HCT116 (cell line): ENCODE data around the gene TCIRG1. TPM values are rescaled to one million over a fixed set of nuclear protein-coding genes. Genes with fewer than 3 reads are reported as not detected.

Source experiments
- ATAC-seq: fragments of 200-7000 bp; cut with Tn5 transposase; 2 replicates; pipeline ENCODE4 v1.9.1; 2020; ENCODE audit warnings: mild to moderate bottlenecking, moderate library complexity
- BruUV-seq: library from RNA; stranded (reverse); fragments of 400-500 nt; replicated peaks from 2 replicates; lab custom pipeline; 2021; lab: Mats Ljungman, UMichigan
- CTCF ChIA-PET: fragments of 300-600 bp; sonication (Branson Sonifier 250); formaldehyde crosslinking; loops from one replicate; lab custom pipeline; 2021; ENCODE audit warnings: antibody characterized with exemption; lab: Charles Lee
- POLR2A ChIA-PET: fragments of 300-600, 350-600 bp; sonication (Branson Sonifier 250); formaldehyde crosslinking; loops from one replicate; lab custom pipeline; 2021; ENCODE audit warnings: antibody characterized with exemption; lab: Charles Lee
- RAD21 ChIA-PET, 2 experiments: fragments of 300-600 bp; sonication (Branson Sonifier 250); formaldehyde crosslinking; loops; one replicate each; lab custom pipeline; 2023; ENCODE audit warnings: low total read pairs in 2 of 2; ENCODE audit not compliant: uncharacterized antibody in 2 of 2, unreplicated experiment in 2 of 2, low non-redundant PET in 1 of 2; lab: Charles Lee
- DNase-seq: peaks from one replicate; pipeline ENCODE4 v3.0.0-alpha.2; 2010; ENCODE audit warnings: low read depth, low spot score
- H2AFZ ChIP-seq: fragments of 200-600 bp; shearing (Covaris generic), sonication (generic); 2 replicates; pipeline ENCODE4 v1.6.1; 2017; ENCODE audit warnings: low read depth, mixed run types, mixed read lengths, antibody characterized with exemption, low read length; ENCODE audit not compliant: poor library complexity, severe bottlenecking
- H3K27ac ChIP-seq: 2 replicates; pipeline ENCODE4 v1.5.1; 2012; ENCODE audit warnings: low read depth, low read length
- H3K27me3 ChIP-seq: fragments of 200-600 bp; sonication (generic); 2 replicates; pipeline ENCODE4 v1.6.1; 2016; ENCODE audit warnings: mixed run types, low read length, mixed read lengths; ENCODE audit not compliant: insufficient read depth
- H3K36me3 ChIP-seq, 2 experiments: fragments of 200-500 bp in 1 of 2; fragments of 200-600 bp in 1 of 2; sonication (Bioruptor generic) in 1 of 2; sonication (generic) in 1 of 2; 2 replicates each; pipeline versions ENCODE4 v1.5.1 to v1.6.1; 2014 to 2016; ENCODE audit warnings: low read length in 2 of 2, inconsistent platforms in 1 of 2, mixed read lengths in 1 of 2, mixed run types in 1 of 2; ENCODE audit not compliant: insufficient read depth in 2 of 2, control insufficient read depth in 1 of 2
- H3K4me1 ChIP-seq, 2 experiments: fragments of 200-600 bp in 1 of 2; sonication (generic) in 1 of 2; 2 replicates each; pipeline versions ENCODE4 v1.5.1 to v1.6.1; 2012 to 2017; ENCODE audit warnings: low read length in 2 of 2, inconsistent platforms in 1 of 2, mild to moderate bottlenecking in 1 of 2, mixed read lengths in 1 of 2, mixed run types in 1 of 2, moderate library complexity in 1 of 2; ENCODE audit not compliant: insufficient read depth in 2 of 2, control insufficient read depth in 1 of 2
- H3K4me2 ChIP-seq: fragments of 200-600 bp; sonication (generic); 2 replicates; pipeline ENCODE4 v1.6.1; 2017; ENCODE audit warnings: mixed run types, low read length, mixed read lengths
- H3K4me3 ChIP-seq, 2 experiments: fragments of 200-600 bp in 1 of 2; sonication (generic) in 1 of 2; replicated peaks in 1 of 2; 2 replicates each; pipeline ENCODE4 v1.5.1; 2011 to 2016; ENCODE audit warnings: low read length in 2 of 2, control low read depth in 1 of 2, low read depth in 1 of 2, mild to moderate bottlenecking in 1 of 2, mixed read lengths in 1 of 2, mixed run types in 1 of 2
- H3K79me2 ChIP-seq: fragments of 200-600 bp; sonication (generic); 2 replicates; pipeline ENCODE4 v1.6.1; 2017; ENCODE audit warnings: mild to moderate bottlenecking, mixed run types, low read length, moderate library complexity, mixed read lengths; ENCODE audit not compliant: insufficient read depth
- H3K9ac ChIP-seq: fragments of 200-600 bp; sonication (generic); 2 replicates; pipeline ENCODE4 v1.6.1; 2016; ENCODE audit warnings: low read length, mixed read lengths
- H3K9me2 ChIP-seq: fragments of 200-600 bp; sonication (generic), shearing (Covaris generic); 2 replicates; pipeline ENCODE4 v1.6.1; 2017; ENCODE audit warnings: mixed run types, mild to moderate bottlenecking, moderate library complexity; ENCODE audit not compliant: insufficient read depth
- H3K9me3 ChIP-seq, 2 experiments: fragments of 200-500 bp in 1 of 2; fragments of 200-600 bp in 1 of 2; sonication (Bioruptor generic) in 1 of 2; sonication (generic) in 1 of 2; 2 replicates each; pipeline ENCODE4 v1.6.1; 2014 to 2017; ENCODE audit warnings: low read length in 2 of 2, mixed read lengths in 2 of 2, inconsistent platforms in 1 of 2, low read depth in 1 of 2, mild to moderate bottlenecking in 1 of 2, mixed run types in 1 of 2, moderate library complexity in 1 of 2; ENCODE audit not compliant: control insufficient read depth in 1 of 2, insufficient read depth in 1 of 2
- H4K20me1 ChIP-seq: fragments of 200-600 bp; sonication (generic), shearing (Covaris generic); 2 replicates; pipeline ENCODE4 v1.6.1; 2017; ENCODE audit warnings: mixed run types, mild to moderate bottlenecking, moderate library complexity; ENCODE audit not compliant: insufficient read depth
- CBX3 ChIP-seq: IDR thresholded peaks from 2 replicates; pipeline ENCODE4 v1.6.1; 2012; ENCODE audit warnings: low read depth
- CEBPB ChIP-seq: IDR thresholded peaks from 2 replicates; pipeline ENCODE4 v1.6.1; 2012; ENCODE audit warnings: low read depth
- FOSL1 ChIP-seq: IDR thresholded peaks from 2 replicates; pipeline ENCODE4 v1.6.1; 2012; ENCODE audit warnings: low read depth
- JUND ChIP-seq: IDR thresholded peaks from 2 replicates; pipeline ENCODE4 v1.6.1; 2012
- POLR2AphosphoS5 ChIP-seq: IDR thresholded peaks from 2 replicates; pipeline ENCODE4 v1.6.1; 2011; ENCODE audit warnings: mild to moderate bottlenecking, low read depth, low read length, moderate library complexity
- RAD21 ChIP-seq: IDR thresholded peaks from 2 replicates; pipeline ENCODE4 v1.6.1; 2012; ENCODE audit warnings: low read depth, mild to moderate bottlenecking
- SP1 ChIP-seq: IDR thresholded peaks from 2 replicates; pipeline ENCODE4 v1.6.1; 2012; ENCODE audit warnings: low read depth
- SRF ChIP-seq: IDR thresholded peaks from 2 replicates; pipeline ENCODE4 v1.6.1; 2012; ENCODE audit warnings: low read depth
- YY1 ChIP-seq: IDR thresholded peaks from 2 replicates; pipeline ENCODE4 v1.6.1; 2011; ENCODE audit warnings: low read length, low read depth, moderate library complexity, mild to moderate bottlenecking; ENCODE audit not compliant: insufficient replicate concordance; ENCODE audit errors: extremely low read depth
- ZFX ChIP-seq: fragments of 450-650 bp; IDR thresholded peaks from 2 replicates; pipeline ENCODE4 v1.6.1; 2017
- intact Hi-C: fragments of 100-400 bp; cut with micrococcal nuclease; formaldehyde crosslinking; loops from 2 replicates; pipeline ENCODE4 v1.10.0; 2022
- total RNA-seq: library from RNA; stranded (reverse); gene quantifications from one replicate; pipeline ENCODE4 v1.2.1, GENCODE V29; 2021; ENCODE audit not compliant: unreplicated experiment
- TF ChIP-seq, protein P1 (sequence below): IDR thresholded peaks from 2 replicates; pipeline ENCODE4 v1.6.1; 2012; ENCODE audit warnings: low read depth

The TCIRG1 gene
- total RNA-seq, 1 experiment from 2014 or later = 101 TPM

DNA sequence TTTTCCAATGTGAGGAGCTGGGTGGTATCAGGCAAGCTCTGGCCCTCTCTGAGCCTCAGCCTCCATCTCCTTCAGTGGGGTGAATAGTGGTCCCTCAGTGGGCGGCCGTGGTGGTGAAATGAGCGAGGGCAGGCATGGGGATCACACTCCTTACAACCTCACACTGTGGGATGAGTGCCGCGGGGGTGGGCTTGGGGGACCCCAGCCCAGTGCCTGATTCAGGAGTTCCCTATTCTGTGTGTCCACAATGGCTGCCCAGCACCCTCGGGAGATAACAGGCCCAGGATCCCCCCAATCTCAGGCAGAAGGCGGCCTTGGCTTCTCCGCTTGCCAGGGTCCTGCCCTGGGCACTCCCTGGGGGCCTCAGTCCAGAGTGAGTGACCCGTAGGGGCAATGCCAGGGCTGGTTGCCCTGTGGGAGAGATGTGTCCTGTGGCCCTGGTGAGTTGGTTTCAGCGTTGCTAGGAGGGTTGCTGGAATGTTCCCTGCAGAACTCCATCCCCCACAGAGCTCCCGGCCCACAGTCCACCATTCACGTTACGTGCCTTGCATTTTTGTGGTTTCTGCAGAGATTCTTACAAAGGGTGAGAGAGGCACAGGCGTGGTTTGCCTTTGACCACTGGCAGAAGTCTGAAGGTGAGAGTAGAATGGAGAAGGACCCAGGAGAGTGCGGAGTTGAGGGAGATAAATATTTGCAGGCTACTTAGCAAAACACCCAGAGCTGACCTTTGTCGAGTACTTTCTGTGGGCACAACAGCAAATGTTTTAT, 25.8 kb upstream of the TCIRG1 start:
- H3K9me2 ChIP-seq = no peaks in the 10 kb centered on the region
- peaks cover 88 to 99% of the 10 kb centered on the region in 2 experiments for H3K4me1 ChIP-seq
- H3K4me3 ChIP-seq = peak overlapping the region; percentile 11 to 51; a peak in 3 of 4 replicates
- no peak overlapping the region for H2AFZ ChIP-seq
- ChIA-PET RAD21 (interaction anchor here in 1 of 2 experiments (0.6 kb wide), 1 partner anchor 40 kb away, joined by 3 read pairs; no protein-coding TSS in a partner anchor), POLR2A (no interaction called here), CTCF (no interaction called here)
- no peaks in the 10 kb centered on the region for H3K36me3 ChIP-seq
- TF ChIP-seq, protein P1, sequence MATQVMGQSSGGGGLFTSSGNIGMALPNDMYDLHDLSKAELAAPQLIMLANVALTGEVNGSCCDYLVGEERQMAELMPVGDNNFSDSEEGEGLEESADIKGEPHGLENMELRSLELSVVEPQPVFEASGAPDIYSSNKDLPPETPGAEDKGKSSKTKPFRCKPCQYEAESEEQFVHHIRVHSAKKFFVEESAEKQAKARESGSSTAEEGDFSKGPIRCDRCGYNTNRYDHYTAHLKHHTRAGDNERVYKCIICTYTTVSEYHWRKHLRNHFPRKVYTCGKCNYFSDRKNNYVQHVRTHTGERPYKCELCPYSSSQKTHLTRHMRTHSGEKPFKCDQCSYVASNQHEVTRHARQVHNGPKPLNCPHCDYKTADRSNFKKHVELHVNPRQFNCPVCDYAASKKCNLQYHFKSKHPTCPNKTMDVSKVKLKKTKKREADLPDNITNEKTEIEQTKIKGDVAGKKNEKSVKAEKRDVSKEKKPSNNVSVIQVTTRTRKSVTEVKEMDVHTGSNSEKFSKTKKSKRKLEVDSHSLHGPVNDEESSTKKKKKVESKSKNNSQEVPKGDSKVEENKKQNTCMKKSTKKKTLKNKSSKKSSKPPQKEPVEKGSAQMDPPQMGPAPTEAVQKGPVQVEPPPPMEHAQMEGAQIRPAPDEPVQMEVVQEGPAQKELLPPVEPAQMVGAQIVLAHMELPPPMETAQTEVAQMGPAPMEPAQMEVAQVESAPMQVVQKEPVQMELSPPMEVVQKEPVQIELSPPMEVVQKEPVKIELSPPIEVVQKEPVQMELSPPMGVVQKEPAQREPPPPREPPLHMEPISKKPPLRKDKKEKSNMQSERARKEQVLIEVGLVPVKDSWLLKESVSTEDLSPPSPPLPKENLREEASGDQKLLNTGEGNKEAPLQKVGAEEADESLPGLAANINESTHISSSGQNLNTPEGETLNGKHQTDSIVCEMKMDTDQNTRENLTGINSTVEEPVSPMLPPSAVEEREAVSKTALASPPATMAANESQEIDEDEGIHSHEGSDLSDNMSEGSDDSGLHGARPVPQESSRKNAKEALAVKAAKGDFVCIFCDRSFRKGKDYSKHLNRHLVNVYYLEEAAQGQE = no peak
- TF ChIP-seq JUND = no peak
- no peak for TF ChIP-seq SRF
- peak; percentile 47; the same call in 1 of the 2 replicates for TF ChIP-seq POLR2AphosphoS5
- TF ChIP-seq CBX3 = no peak
- no peak for TF ChIP-seq CEBPB
- TF ChIP-seq ZFX = no peak
- peak; percentile 47 for TF ChIP-seq YY1
- no peak for TF ChIP-seq SP1
- no peak for TF ChIP-seq FOSL1
- no peak for TF ChIP-seq RAD21
- H3K9ac ChIP-seq = peak overlapping the region; percentile 86
- DNase-seq (peak; percentile 80), ATAC-seq (peak; percentile 51)
- H3K27me3 ChIP-seq = no peaks in the 10 kb centered on the region
- BruUV-seq = no TSS peak
- H3K4me2 ChIP-seq = peak overlapping the region; percentile 97
- H3K9me3 ChIP-seq = no peaks in the 10 kb centered on the region
- no peaks in the 10 kb centered on the region for H4K20me1 ChIP-seq
- intact Hi-C loops = loop anchor here (5.0 kb wide), 1 partner anchor 194 kb away; no protein-coding TSS in a partner anchor
- H3K79me2 ChIP-seq = peaks cover 20% of the 10 kb centered on the region; the same call in 1 of the 2 replicates
- H3K27ac ChIP-seq = peak overlapping the region; percentile 96
